Measurements from ENCODE around the gene CEACAM20.
"Not testable (repeated sequence)": the region's sequence is repeated elsewhere in the genome, so short reads cannot be mapped to it uniquely, and the experiment has no call there.

The CEACAM20 gene

GRCh38 chr19:44548736-44549135 lies 19.3 kb upstream of the CEACAM20 start:
- DNase-seq (ENCODE audit: low read depth): peak; percentile 13

- DNase-seq (ENCODE audit: low read depth): no peak
Observed at GRCh38 chr19:44544031-44544430, 14.6 kb upstream of the CEACAM20 start.

DNA sequence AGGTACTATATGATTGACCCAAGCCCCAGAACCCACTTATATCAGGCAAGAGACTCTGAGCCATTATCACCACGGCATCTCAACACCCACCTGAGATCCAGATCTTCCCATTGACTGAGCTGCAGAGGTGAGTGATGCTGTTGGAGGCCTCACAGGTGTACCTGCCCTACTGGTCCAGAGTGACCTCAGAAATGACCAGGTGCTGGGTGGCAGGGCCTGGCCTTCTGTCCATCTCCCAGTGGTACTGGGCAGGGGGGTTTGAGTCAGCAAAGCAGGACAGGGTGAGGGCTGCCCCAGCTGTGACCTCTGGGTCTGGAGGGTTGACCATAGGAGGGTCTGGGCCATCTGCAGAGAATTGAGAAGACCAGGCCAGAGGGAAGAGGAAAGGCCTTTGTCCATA lies 13.2 kb upstream of the CEACAM20 start:
- DNase-seq (ENCODE audit: low read depth): no peak

- DNase-seq (ENCODE audit: low read depth): no peak
Observed at GRCh38 chr19:44540736-44541135, 11.3 kb upstream of the CEACAM20 start.

DNA sequence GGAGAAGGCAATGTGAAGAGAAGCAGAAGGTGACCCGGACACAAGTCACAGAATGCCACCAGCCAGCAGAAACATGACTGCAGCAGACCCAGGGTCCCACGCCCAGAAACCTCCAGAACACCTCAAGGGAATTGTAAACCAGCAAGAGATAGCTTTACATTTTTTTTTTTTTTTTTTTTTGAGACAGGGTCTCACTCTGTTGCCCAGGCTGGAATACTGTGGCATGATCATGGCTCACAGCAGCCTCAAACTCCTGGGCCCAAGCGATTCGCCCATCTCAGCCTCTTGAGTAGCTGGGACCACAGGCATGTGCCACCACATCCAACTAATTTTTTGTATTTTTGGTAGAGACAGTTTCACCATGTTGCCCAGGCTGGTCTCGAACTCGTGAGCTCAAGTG lies 10.5 kb upstream of the CEACAM20 start:
- no peak for DNase-seq (ENCODE audit: low read depth)

- DNase-seq (ENCODE audit: low read depth): peak; percentile 13
Observed at GRCh38 chr19:44539236-44539826, 9.9 kb upstream of the CEACAM20 start.

GRCh38 chr19:44535361-44535760 lies 5.9 kb upstream of the CEACAM20 start:
- DNase-seq (ENCODE audit: low read depth): not testable (repeated sequence)

DNA sequence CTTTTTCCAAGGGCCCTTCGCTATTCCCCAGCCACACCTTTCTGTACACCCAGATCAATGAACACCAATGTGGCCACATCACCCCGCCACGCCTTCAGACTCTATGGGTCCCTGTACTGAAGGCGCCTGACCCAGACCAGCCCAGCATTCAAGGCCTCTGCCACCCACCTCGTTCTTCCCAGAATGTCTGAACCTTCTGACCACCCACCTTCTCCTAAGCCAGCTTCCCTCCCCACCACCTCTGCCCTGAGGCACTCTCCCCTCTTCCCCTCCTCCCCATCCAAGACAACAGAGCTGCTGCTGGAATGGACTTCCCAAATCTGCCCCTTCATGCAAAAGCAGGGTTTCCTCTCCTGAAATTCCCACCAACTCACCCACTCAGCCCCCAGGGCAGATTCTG lies 3.3 kb upstream of the CEACAM20 start:
- no peak for DNase-seq (ENCODE audit: low read depth)

DNA sequence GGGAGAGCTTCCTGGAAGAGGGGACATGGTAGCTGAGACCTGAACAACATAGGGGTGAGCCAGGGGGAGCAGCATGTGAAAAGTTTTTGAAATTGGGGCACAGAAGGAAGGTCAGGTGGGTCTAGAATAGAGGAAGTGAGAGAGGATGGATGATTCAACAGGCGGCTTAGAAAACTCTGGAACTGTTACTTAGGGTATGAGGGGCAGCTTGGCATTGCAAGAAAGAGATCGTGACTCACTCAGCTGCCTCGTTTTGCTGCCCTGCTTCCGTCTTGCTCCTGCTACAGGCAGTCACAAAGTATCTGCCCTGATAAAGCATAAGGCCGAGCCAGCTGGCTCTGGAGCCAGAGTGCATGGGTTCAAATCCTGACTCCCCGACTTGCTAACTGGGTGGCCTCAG lies 1.3 kb upstream of the CEACAM20 start:
- no peak for DNase-seq (ENCODE audit: low read depth)

GRCh38 chr19:44527554-44527953 lies 1.9 kb downstream of the CEACAM20 start:
- DNase-seq (ENCODE audit: low read depth): no peak

- DNase-seq (ENCODE audit: low read depth): no peak
Observed at GRCh38 chr19:44525721-44526430, 3.6 kb downstream of the CEACAM20 start.

- no peak for DNase-seq (ENCODE audit: low read depth)
Observed at GRCh38 chr19:44521370-44521769, 8.1 kb downstream of the CEACAM20 start.

DNA sequence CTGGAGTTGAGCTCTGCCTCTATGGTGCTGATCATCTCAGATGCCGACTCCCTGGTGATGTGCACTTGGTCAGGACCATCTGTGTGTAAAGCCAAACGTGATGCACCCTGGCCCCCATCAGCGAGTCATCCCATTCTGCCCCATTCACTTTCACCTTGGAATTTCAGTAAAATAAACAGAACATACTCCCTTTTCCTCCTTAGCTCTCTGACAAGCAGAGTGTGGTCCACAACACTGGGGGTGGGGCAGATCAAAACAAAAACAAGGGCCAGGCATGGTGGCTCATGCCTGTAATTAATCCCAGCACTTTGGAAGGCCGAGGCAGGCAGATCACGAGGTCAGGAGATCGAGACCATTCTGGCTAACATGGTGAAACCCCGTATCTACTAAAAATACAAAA lies 12.3 kb downstream of the CEACAM20 start:
- no peak for DNase-seq (ENCODE audit: low read depth)

GRCh38 chr19:44515907-44516306 lies 13.6 kb downstream of the CEACAM20 start:
- DNase-seq (ENCODE audit: low read depth): no peak

GRCh38 chr19:44515031-44515430 lies 14.4 kb downstream of the CEACAM20 start:
- DNase-seq (ENCODE audit: low read depth): no peak

GRCh38 chr19:44512326-44513298 lies 16.9 kb downstream of the CEACAM20 start:
- peak; percentile 21 for DNase-seq (ENCODE audit: low read depth)

- DNase-seq (ENCODE audit: low read depth): no peak
Observed at GRCh38 chr19:44509478-44509877, 20.0 kb downstream of the CEACAM20 start.

DNA sequence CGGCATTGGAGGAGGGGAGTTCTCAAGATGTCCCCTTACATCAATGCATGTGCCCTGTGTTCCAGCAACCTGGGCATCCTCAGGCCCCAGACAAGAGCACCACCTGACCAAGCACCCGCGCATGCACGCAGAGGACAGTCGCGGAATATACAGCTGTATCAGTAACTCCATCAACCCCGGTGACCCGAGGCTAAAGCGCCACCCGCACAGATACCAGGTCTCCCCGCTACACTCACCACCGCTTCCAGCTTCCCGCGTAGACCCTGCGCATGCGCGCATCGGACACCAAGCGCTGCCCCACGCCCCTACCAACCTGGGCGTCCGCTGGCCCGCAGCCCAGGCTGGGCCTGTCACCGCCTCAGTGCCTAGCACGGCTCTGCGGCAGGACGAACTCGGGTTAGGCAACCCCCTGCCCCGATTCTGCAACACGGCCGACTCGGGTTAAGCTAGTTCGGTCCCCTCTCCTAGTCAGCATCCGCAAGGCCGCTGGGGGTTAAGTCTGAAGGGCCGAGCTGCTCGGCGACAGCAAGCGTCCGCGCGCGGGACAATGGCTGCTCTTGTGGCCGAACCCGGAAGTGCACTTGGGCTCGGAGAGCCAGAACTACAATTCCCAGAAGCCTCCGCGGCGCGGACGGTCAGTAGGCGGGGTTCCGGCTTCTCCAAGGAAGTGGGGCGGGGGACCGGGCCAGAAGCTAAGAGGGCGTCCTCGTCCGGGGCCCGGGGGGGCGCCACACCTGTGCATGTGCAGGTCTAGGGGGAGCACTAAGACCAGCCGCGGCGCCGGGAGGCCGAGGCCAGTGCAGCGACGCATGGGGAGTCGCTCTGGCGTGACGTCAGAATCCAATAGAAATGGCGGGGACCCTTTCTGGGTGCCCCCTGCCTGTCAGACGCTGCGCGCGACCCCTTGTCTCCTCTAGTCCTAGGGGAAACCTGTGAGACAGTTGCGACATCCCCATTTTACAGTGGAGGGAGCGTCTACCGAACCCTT lies 29.2 kb downstream of the CEACAM20 start, which contains the start of gene ZNF180:
ZNF180 (minus strand) TSS at position 561 of the 988 bp plus-strand sequence. CDS start 3,188 bp downstream, outside the sequence.
- peak; percentile 83 for DNase-seq (ENCODE audit: low read depth)

- no peak for DNase-seq (ENCODE audit: low read depth)
Observed at GRCh38 chr19:44499559-44499958, 29.9 kb downstream of the CEACAM20 start.

DNA sequence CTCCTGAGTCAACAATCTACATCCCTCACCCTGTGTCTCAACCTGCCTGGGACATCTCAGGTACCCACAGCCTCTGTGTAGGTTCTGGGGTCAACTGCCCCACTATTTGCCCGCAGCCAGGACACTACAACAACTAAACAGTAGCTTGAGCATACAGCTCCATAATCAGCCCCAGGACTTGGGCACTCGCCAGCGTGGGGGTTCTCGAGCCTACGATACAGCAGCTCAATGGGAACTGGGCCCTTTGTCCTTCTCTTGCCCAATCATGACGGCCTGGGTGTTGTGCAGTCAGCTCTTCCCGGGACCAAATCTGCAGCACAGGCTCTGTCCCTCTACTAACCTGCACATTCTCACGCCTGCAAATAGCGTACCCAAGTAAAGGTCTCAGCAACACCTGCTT lies 30.5 kb downstream of the CEACAM20 start:
- DNase-seq (ENCODE audit: low read depth): no peak

GRCh38 chr19:44496711-44497110 lies 32.8 kb downstream of the CEACAM20 start:
- no peak for DNase-seq (ENCODE audit: low read depth)
